ENCODE measurements around the gene KRTAP12-2. TPM values are rescaled to one million over a fixed set of nuclear protein-coding genes. Genes with fewer than 3 reads are reported as not detected.

Gene KRTAP12-2
- total RNA-seq = not detected in 2 replicates

GRCh38 chr21:44666401-44667320 lies at the start of gene KRTAP12-2:
TSS of gene KRTAP12-2 (minus strand) at chr21:44666927. CDS start at chr21:44666886, 41 bp downstream.

GRCh38 chr21:44711327-44712202 lies 44.8 kb upstream of the KRTAP12-2 start, which contains the start of gene TSPEAR:
TSS of gene TSPEAR (minus strand) at chr21:44711572. CDS start at chr21:44711514, 58 bp downstream.

GRCh38 chr21:44697172-44697810 lies 30.6 kb upstream of the KRTAP12-2 start, which contains the start of gene KRTAP10-12:
TSS of gene KRTAP10-12 (plus strand) at chr21:44697172. CDS start at chr21:44697202, 30 bp downstream.

GRCh38 chr21:44681861-44682579 lies 15.3 kb upstream of the KRTAP12-2 start, which contains the start of gene KRTAP12-1:
TSS of gene KRTAP12-1 (minus strand) at chr21:44682163. CDS start at chr21:44682123, 40 bp downstream.

GRCh38 chr21:44657635-44658540 lies 8.8 kb downstream of the KRTAP12-2 start, which contains the start of gene KRTAP12-3:
TSS of gene KRTAP12-3 (plus strand) at chr21:44657932. CDS start at chr21:44657980, 48 bp downstream.

GRCh38 chr21:44654576-44655175 lies 12.1 kb downstream of the KRTAP12-2 start, which contains the start of gene KRTAP12-4:
TSS of gene KRTAP12-4 (minus strand) at chr21:44654659. CDS start at chr21:44654614, 45 bp downstream.

GRCh38 chr21:44646366-44647221 lies 20.1 kb downstream of the KRTAP12-2 start, which contains the start of gene KRTAP10-11:
TSS of gene KRTAP10-11 (plus strand) at chr21:44646414. CDS start at chr21:44646459, 45 bp downstream.

GRCh38 chr21:44637018-44637850 lies 29.5 kb downstream of the KRTAP12-2 start, which contains the start of gene KRTAP10-10:
TSS of gene KRTAP10-10 (plus strand) at chr21:44637356. CDS start at chr21:44637418, 62 bp downstream.

GRCh38 chr21:44626673-44627143 lies 40.0 kb downstream of the KRTAP12-2 start, which contains the start of gene KRTAP10-9:
TSS of gene KRTAP10-9 (plus strand) at chr21:44627093. CDS start at chr21:44627172, 79 bp downstream.

Other genes starting within 250 kb of the KRTAP12-2 start
- 0.43 and 0.72 TPM in 2 replicates for gene LRRC3, start 211.4 kb downstream of the KRTAP12-2 start, total RNA-seq
- not detected in 2 replicates for gene KRTAP10-1, start 126.7 kb downstream of the KRTAP12-2 start, total RNA-seq
- gene KRTAP10-2, start 115.4 kb downstream of the KRTAP12-2 start, total RNA-seq = not detected in 2 replicates
- gene KRTAP10-3, start 108.1 kb downstream of the KRTAP12-2 start, total RNA-seq = not detected in 2 replicates
- gene KRTAP10-4, start 93.2 kb downstream of the KRTAP12-2 start, total RNA-seq = not detected in 2 replicates
- not detected in 2 replicates for gene KRTAP10-5, start 86.3 kb downstream of the KRTAP12-2 start, total RNA-seq
- not detected in 2 replicates for gene KRTAP10-6, start 74.4 kb downstream of the KRTAP12-2 start, total RNA-seq
- not detected in 2 replicates for gene KRTAP10-7, start 66.3 kb downstream of the KRTAP12-2 start, total RNA-seq
- gene KRTAP10-8, start 54.8 kb downstream of the KRTAP12-2 start, total RNA-seq = not detected in 2 replicates
- gene KRTAP10-9, start 39.8 kb downstream of the KRTAP12-2 start, total RNA-seq = not detected in 2 replicates
- gene KRTAP10-10, start 29.6 kb downstream of the KRTAP12-2 start, total RNA-seq = not detected in 2 replicates
- not detected in 2 replicates for gene KRTAP10-11, start 20.5 kb downstream of the KRTAP12-2 start, total RNA-seq
- not detected in 2 replicates for gene KRTAP12-4, start 12.3 kb downstream of the KRTAP12-2 start, total RNA-seq
- not detected in 2 replicates for gene KRTAP12-3, start 9.0 kb downstream of the KRTAP12-2 start, total RNA-seq
- not detected in 2 replicates for gene KRTAP12-1, start 15.2 kb upstream of the KRTAP12-2 start, total RNA-seq
- gene KRTAP10-12, start 30.2 kb upstream of the KRTAP12-2 start, total RNA-seq = not detected in 2 replicates
- gene TSPEAR, start 44.6 kb upstream of the KRTAP12-2 start, total RNA-seq = not detected in 2 replicates
- 55.4 and 64.3 TPM in 2 replicates for gene UBE2G2, start 134.9 kb upstream of the KRTAP12-2 start, total RNA-seq
- 60.0 and 82.1 TPM in 2 replicates for gene SUMO3, start 151.1 kb upstream of the KRTAP12-2 start, total RNA-seq
- gene PTTG1IP, start 206.8 kb upstream of the KRTAP12-2 start, total RNA-seq = 157 and 257 TPM in 2 replicates